HUES6 (cell line): ENCODE results near the gene DHX34.
A peak's percentile ranks its signal among the peaks of the same experiment; 100 is the strongest.

Experiments
- H3K27ac ChIP-seq: 2 replicates; pipeline ENCODE4 v1.7.0; 2013; ENCODE audit warnings: low read depth, mild to moderate bottlenecking, low read length, inconsistent platforms
- H3K27me3 ChIP-seq: 2 replicates; pipeline ENCODE4 v1.6.1; 2013; ENCODE audit warnings: low read length; ENCODE audit not compliant: control insufficient read depth, insufficient read depth
- H3K36me3 ChIP-seq: 2 replicates; pipeline ENCODE4 v1.6.1; 2013; ENCODE audit warnings: low read length; ENCODE audit not compliant: control insufficient read depth, insufficient read depth
- H3K4me1 ChIP-seq: 2 replicates; pipeline ENCODE4 v1.6.1; 2013; ENCODE audit warnings: low read length; ENCODE audit not compliant: control insufficient read depth, insufficient read depth
- H3K4me3 ChIP-seq: 2 replicates; pipeline ENCODE4 v1.5.1; 2013; ENCODE audit warnings: low read depth, low read length
- H3K9ac ChIP-seq: one replicate; pipeline ENCODE4 v1.6.1; 2013; ENCODE audit warnings: mild to moderate bottlenecking, low read length
- H3K9me3 ChIP-seq: 2 replicates; pipeline ENCODE4 v1.6.1; 2013; ENCODE audit warnings: low read depth, low read length; ENCODE audit not compliant: control insufficient read depth, insufficient read depth

DHX34 gene

DNA sequence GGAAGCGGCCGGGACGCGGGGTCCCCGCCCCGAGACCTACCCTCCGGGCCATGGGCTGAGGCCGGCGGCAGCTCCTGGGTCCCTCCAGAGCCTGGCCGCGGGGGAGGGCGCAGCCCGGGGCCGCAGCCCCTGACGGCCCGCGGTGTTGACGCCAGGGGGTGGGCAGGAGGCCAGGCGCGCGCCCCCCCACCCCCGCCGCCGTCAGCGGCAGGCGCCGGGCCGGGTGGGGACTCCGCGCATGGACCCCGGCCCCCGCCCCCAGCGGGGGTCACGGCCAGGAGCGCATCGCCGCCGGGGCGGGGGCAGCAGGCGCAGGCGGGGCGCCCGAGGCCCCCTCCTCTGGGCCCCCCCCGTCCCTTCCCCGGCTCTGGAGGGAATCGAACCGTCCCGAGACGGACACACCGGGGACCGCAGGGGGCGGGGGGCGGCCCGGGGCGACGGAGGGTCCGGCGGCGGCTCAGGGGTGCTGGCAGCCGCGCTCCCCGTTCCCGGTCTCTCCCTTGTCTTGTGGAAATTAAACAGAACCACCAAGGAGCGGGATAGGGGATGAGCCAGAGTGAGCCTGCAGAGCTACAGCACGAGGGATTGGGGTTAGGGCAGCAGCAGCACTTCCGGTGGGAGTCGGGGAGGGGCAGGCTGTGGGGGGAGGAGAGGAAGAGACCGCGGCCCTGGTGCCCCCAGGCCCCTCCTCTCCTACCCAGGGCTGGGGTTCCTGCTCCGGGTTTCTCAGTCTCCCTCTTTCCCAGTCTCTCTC, 70.1 kb downstream of the DHX34 start, which contains the start of gene MEIS3:
Gene MEIS3 (minus strand): TSS at position 498 of the 754 bp plus-strand sequence. CDS start 446 bp downstream, at position 52.
- peak within 1 kb of the TSS; percentile 45 for H3K9ac ChIP-seq
- H3K4me1 ChIP-seq, result peaks cover 45% of the 10 kb centered on the region
- peaks cover 74% of the 10 kb centered on the region for H3K27me3 ChIP-seq

DNA sequence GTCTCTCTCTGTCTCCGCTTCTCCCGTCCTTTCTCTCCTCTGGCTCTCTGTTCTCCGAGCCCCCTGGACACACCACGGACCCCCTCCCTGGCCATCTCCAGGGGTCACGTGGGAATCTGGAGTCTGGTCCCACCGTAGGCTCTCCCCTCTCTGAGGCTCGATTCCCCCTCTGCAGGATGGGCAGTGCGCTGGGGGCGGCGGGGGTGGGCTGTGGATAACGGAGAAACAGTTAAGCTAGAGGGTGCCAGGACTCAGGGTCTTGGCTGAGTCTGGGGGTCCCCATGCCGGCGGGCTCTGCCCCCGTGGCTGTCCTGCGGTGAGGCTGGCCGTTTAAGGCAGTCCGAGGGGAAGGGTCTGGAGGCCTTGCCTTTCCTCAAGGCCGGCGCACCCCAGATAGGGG, 70.7 kb downstream of the DHX34 start:
- Histone ChIP-seq H3K9ac (peak overlapping the region; percentile 42), H3K27me3 (peaks cover 74% of the 10 kb centered on the region), H3K4me1 (peaks cover 45% of the 10 kb centered on the region), H3K9me3 (no peaks in the 10 kb centered on the region), H3K27ac (no peak overlapping the region), H3K4me3 (peak overlapping the region; percentile 76), H3K36me3 (peaks cover 9% of the 10 kb centered on the region; the same call in 1 of the 2 replicates)

More for the DNA sequence above, 70.1 kb downstream of the DHX34 start, which contains the start of gene MEIS3:
- peaks cover 13% of the 10 kb centered on the region for H3K36me3 ChIP-seq
- peak within 1 kb of the TSS; percentile 76 for H3K4me3 ChIP-seq
- no peak within 1 kb of the TSS for H3K27ac ChIP-seq
- no peaks in the 10 kb centered on the region for H3K9me3 ChIP-seq

DNA sequence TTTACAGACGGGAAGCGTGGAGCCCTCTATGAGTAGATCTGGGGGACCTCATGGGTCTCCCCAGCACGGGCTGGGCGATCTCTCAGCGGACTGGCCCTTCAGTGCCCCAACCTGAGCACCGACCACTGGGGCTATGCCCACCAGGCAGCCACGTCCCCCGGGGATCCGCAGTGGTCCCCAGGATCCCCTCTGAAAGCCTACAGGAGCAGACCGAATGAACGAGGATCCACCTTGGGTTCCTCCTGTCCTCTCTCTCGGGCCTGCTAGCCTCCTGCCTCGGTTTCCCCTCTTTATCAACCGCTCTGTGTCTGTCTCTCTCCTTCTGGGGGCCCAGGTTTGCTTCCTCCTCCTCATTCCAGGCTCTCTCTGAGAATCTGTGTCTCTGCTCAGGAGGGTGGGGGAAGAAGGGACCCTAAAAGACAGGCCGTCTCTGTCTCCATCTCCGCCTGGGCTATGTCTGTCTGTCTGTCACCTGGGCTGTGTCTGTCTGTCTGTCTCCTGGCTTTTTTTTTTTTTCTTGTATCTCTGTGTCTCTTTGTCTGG, 72.2 kb downstream of the DHX34 start:
- H3K27me3 ChIP-seq, result peaks cover 71% of the 10 kb centered on the region
- no peaks in the 10 kb centered on the region for H3K9me3 ChIP-seq
- peaks cover under 1% of the 10 kb centered on the region; the same call in 1 of the 2 replicates for H3K36me3 ChIP-seq
- H3K27ac ChIP-seq, result no peak overlapping the region
- H3K4me3 ChIP-seq, result peak overlapping the region; percentile 76
- peaks cover 45% of the 10 kb centered on the region for H3K4me1 ChIP-seq
- H3K9ac ChIP-seq, result peak overlapping the region; percentile 48

DNA sequence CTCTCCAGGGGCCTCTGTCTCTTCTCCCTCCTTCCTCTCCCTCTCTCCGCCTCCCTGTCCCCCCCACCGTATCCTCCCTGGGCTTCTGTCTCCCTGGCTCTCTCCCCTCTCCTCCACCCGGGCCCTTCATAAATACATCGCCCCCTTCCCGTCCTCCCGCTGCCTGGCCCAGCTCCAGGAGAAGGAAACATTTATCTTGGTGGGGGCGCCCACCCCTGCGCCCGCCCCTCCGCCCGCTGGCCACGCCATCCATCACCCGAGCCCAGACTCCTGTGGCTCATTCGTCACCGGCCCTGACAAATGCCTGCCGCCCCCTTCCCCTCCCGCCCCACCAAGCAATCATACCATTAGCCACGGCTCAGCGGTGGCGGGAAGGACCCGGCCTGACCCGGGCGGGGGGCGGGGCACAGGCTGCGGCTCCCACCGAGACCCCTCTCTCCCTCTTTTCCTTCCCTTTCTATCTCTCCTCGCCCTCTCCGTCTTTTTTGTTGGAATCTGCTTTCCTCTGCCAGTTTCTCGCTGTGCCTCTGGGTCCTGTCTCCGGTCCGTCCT, 72.8 kb downstream of the DHX34 start:
- H3K27me3 ChIP-seq, result peaks cover 67% of the 10 kb centered on the region
- no peak overlapping the region for H3K27ac ChIP-seq
- peak overlapping the region; percentile 76 for H3K4me3 ChIP-seq
- no peaks in the 10 kb centered on the region for H3K36me3 ChIP-seq
- no peaks in the 10 kb centered on the region for H3K9me3 ChIP-seq
- H3K4me1 ChIP-seq, result peaks cover 42% of the 10 kb centered on the region
- H3K9ac ChIP-seq, result no peak overlapping the region

DNA sequence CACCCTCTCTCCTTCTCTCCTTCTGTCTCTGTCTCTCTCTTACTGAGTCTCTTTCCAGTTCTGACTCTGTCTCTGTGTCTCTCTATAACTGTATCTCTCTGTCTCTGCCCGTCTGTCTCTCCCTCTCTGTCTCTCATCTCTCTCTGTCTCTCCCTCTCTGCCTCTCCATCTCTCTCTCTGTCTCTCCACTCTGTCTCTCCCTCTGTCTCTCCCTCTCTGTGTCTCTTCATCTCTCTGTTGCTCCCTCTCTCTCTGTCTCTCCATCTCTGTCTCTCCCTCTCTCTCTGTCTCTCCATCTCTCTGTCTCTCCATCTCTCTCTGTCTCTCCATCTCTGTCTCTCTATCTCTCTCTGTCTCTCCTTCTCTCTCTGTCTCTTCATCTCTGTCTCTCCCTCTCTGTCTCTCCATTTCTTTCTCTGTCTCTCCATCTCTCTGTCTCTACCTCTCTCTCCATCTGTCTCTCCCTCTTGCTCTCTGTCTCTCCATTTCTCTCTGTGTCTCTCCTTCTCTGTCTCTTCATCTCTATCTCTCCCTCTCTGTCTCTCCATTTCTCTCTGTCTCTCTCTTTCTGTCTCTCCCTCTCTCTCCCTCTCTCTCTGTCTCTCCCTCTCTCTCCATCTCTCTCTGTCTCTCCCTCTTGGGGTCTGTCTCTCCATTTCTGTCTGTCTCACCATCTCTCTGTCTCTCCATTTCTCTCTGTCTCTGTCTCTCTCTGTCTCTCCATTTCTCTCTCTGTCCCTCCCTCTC, 73.5 kb downstream of the DHX34 start:
- Histone ChIP-seq H3K27ac (no peak overlapping the region), H3K27me3 (peaks cover 62% of the 10 kb centered on the region)

DNA sequence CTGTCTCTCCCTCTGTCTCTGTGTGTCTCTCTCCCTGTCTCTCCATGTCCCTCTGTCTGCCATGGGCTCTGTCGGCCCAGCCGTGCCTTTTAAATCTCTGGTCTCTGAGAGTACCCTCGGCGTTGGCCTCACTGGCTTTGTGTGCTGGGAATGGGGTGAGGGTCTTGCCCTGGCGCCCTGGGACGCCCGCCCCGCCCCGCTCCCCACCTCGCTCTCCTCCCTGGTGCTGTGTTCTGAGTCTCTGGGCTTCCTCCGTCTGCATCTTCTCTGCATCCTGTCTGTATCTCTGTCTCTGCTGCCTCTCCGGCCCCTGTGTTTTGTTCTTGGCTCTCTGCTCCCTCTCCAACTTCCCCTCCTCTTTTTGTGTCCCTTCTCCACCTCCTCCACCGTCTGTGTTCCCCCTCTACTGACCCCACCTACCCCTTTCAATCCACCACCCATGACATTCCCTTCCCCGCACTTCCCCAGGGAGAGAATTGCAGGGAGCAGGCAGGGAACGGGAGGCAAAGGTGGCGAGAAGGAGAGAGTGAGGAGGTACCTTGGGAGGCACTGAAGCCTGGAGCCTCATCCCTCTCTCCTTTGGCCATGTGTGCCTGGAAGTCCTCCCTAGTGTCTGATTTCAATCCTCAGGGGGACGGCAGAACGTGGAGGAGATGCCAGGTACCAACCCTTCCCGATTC, 74.2 kb downstream of the DHX34 start:
- no peaks in the 10 kb centered on the region for H3K36me3 ChIP-seq
- H3K4me3 ChIP-seq, result no peak overlapping the region; the same call in 1 of the 2 replicates
- H3K27ac ChIP-seq, result no peak overlapping the region
- no peaks in the 10 kb centered on the region for H3K9me3 ChIP-seq
- H3K9ac ChIP-seq, result peak overlapping the region; percentile 15
- H3K27me3 ChIP-seq, result peaks cover 54% of the 10 kb centered on the region
- peaks cover 39% of the 10 kb centered on the region for H3K4me1 ChIP-seq

More for the DNA sequence above, 73.5 kb downstream of the DHX34 start:
- Histone ChIP-seq H3K9me3 (no peaks in the 10 kb centered on the region), H3K36me3 (no peaks in the 10 kb centered on the region), H3K4me1 (peaks cover 43% of the 10 kb centered on the region), H3K4me3 (peak overlapping the region; percentile 76), H3K9ac (peak overlapping the region; percentile 15)

DNA sequence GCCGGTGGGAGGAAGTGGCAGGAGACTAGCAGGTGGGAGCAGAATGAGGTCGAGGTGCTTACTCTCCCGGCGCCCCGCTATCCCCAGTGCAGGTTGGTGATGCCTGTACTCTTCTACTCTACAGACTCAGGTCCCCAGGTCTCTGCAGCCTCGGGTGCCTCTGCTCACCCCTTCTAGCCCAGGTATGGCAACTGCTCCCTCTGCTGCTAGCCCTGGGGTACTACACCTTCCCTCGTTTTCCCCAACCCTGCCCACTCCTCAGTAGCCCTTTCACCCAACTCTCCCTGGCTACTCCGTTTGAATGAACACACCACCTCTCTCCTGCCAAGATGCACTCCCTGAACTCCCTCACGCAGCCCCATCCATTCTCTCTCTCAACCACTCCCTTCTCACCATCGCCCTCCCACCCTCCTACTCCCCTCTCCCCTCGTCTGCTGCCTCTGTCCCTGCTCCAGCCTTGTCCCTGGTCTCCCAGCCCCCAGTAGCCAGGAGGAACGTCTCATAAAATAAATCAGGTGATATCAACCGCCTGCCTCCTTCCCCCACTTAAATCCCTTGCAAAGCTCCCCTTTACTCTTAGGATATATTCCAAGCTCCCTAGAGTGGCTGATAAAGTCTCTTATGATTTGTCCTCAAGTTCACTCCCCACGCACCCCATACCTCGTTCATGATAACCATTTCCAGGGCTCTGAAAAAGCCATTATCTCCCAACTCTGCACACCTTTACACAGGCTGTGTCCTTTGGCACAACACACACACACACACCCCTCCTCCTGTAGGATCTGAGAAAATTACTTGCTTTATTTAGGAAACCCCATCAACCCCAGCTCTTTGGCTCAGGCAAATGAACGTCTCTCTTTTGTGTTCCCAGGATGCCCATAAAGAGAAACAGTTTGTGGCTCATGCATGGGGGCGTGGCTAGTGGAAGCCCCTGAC, 78.4 kb downstream of the DHX34 start:
- peaks cover 37% of the 10 kb centered on the region for H3K27me3 ChIP-seq
- peak overlapping the region; percentile 57 for H3K4me3 ChIP-seq
- H3K9ac ChIP-seq, result peak overlapping the region; percentile 48
- no peaks in the 10 kb centered on the region for H3K36me3 ChIP-seq
- H3K9me3 ChIP-seq, result no peaks in the 10 kb centered on the region
- no peak overlapping the region for H3K27ac ChIP-seq
- peaks cover 31% of the 10 kb centered on the region for H3K4me1 ChIP-seq

DNA sequence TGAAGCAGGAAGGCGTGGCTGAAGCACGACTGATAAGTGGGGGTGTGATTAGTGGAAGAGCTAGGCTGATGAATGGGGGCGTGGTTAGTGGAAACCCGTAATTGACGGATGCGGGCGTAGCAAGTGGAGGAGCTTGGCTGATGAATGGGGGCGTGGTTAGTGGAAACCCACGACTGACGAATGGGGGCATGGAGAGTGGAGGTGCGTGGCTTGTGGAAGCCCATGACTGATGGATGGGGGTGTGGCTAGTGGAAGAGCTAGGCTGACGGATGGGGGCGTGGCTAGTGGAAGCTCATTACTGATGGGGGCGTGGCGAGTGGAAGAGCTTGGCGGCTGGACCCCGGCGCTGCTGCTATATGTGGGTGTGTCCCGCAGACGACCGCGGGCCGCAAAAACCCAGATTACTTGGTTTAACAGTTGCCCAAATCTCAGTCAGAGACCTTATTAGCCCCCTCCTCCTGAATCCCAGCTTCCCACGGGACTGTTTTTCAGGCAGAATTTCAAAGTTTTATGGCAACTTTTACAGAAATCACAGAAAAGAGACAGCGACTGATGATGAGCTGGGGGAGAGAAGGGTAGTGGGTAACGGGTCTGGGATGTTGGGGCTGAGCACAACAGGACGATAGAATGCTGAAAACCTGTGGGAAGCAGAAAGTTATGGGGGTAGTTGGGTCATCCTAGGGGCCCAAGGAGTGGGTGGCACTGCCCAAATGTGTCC, 79.2 kb downstream of the DHX34 start:
- H3K9ac ChIP-seq, result peak overlapping the region; percentile 48
- no peak overlapping the region for H3K27ac ChIP-seq

DNA sequence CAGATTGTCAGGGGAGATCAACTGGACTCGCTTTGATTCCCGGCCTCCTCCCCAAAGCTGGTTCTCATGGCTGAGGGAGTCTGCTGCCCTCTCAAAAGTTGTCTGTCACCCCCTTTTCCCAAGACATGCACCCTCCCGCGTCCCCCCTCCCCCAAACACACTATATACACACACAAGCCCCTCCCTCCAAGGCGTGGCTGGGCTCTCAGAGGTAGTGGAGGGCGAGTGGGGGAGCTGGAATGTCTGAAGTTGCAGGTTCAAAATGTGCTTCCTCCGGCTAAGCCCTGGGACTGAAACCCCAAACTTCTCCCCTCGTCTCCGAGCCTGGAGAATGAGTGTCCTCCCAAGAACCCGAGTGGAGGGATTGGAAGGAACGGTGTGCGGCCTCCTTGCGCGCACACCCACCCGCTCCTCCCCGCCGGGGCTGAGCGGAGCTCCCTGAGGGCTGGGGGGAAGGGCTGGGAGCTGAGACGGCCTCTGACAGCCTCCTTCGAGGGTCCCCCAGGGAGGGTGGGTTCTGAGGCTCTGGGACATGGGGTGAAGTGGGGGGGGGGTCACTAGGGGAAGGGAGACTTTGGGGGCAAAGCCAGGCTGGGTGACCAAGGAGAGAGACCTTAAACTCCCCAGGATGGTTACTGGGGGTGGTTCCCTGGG, 80.2 kb downstream of the DHX34 start:
- Histone ChIP-seq H3K27ac (no peak overlapping the region), H3K9me3 (no peaks in the 10 kb centered on the region), H3K4me1 (peaks cover 20% of the 10 kb centered on the region), H3K9ac (no peak overlapping the region), H3K27me3 (peaks cover 21% of the 10 kb centered on the region), H3K36me3 (no peaks in the 10 kb centered on the region), H3K4me3 (peak overlapping the region; percentile 55)

More for the DNA sequence above, 79.2 kb downstream of the DHX34 start:
- H3K27me3 ChIP-seq, result peaks cover 29% of the 10 kb centered on the region
- H3K36me3 ChIP-seq, result no peaks in the 10 kb centered on the region
- H3K4me1 ChIP-seq, result peaks cover 25% of the 10 kb centered on the region
- no peaks in the 10 kb centered on the region for H3K9me3 ChIP-seq
- H3K4me3 ChIP-seq, result peak overlapping the region; percentile 57
